ENCODE measurements around the gene SMG6. TPM values are rescaled to one million over a fixed set of nuclear protein-coding genes. Genes with fewer than 3 reads are reported as not detected.

The SMG6 gene
- total and polyA plus RNA-seq, 2 donors (not counting 3 experiments of a cell fraction or from before 2014, with no cell fraction given), result 40.1 to 42.2 TPM

GRCh38 chr17:2338315-2338657, 34.7 kb upstream of the SMG6 start:
- Histone ChIP-seq H3K9me3 (replicated peaks; ENCODE audit: control insufficient read depth, insufficient read depth, low read length) (no peaks in the 10 kb centered on the region), H3K4me3 (replicated peaks in 1 of 3; ENCODE audit: insufficient read depth in 1 of 3, low read depth in 1 of 3, low read length in 3 of 3) (peak overlapping the region; percentile 36 to 72 (median 50)), H3K79me2 (ENCODE audit: control insufficient read depth, insufficient read depth, low read length) (peaks cover 30% of the 10 kb centered on the region), H3K9me1 (replicated peaks; ENCODE audit: control insufficient read depth, extremely low read depth, insufficient read depth, low read length) (no peaks in the 10 kb centered on the region), H3K9ac (replicated peaks; ENCODE audit: extremely low read depth, insufficient read depth, low read length) (peak overlapping the region; percentile 67), H3K4me2 (ENCODE audit: insufficient read depth, low read length) (peak overlapping the region; percentile 28), H3K27me3 (ENCODE audit: control insufficient read depth in 2 of 2, insufficient read depth in 2 of 2, low read length in 2 of 2) (no peaks in the 10 kb centered on the region), H3K4me1 (ENCODE audit: control insufficient read depth, extremely low read depth, insufficient read depth, low read length) (peaks cover 16% of the 10 kb centered on the region), H4K20me1 (replicated peaks; ENCODE audit: control insufficient read depth, extremely low read depth, insufficient read depth, low read length) (no peaks in the 10 kb centered on the region), H3K36me3 (ENCODE audit: control insufficient read depth in 2 of 2, extremely low read depth in 1 of 2, insufficient read depth in 2 of 2, low read length in 2 of 2) (peaks cover 8 to 9% of the 10 kb centered on the region in 2 experiments), H2AFZ (ENCODE audit: low read depth, low read length) (peak overlapping the region; percentile 55), H3K27ac (ENCODE audit: insufficient read depth, low read depth, low read length) (no peak overlapping the region)
- BruUV-seq (replicated peaks), result TSS peak; percentile 5
- dilution Hi-C loops (cut with MboI; ENCODE audit: extremely low pct_ligation_motif_present, low sequenced_read_pairs), result no loop called here
- DNase-seq (ENCODE audit: low read depth, low spot score) (peak; percentile 33), FAIRE-seq (no peak)
- CTCF ChIA-PET, result interaction anchor here (0.6 to 5.4 kb wide), 4 partner anchors 8 to 283 kb away, joined by 3 to 42 read pairs (median 3); no protein-coding TSS in a partner anchor
- intact Hi-C loops (cut with micrococcal nuclease), result loop anchor here (5.0 to 10.0 kb wide), 3 partner anchors 64 to 623 kb away; partner anchors contain the start of genes MNT and TLCD2
- TF ChIP-seq POLR2AphosphoS5 (IDR thresholded peaks at IDR 0.05; ENCODE audit: insufficient read depth, low read depth, low read length), result no peak
- TF ChIP-seq MYC (IDR thresholded peaks at IDR 0.05; ENCODE audit: low read depth, low read length), result no peak
- no peak for TF ChIP-seq JUN (IDR thresholded peaks at IDR 0.05; ENCODE audit: borderline replicate concordance, insufficient read depth, insufficient read length, low read depth)
- peak; percentile 24 for TF ChIP-seq FOS (IDR thresholded peaks at IDR 0.05; ENCODE audit: borderline replicate concordance, insufficient read depth, low read length)
- POLR2A ChIA-PET, result no interaction called here

GRCh38 chr17:2337544-2338314, 34.1 kb upstream of the SMG6 start:
- Histone ChIP-seq H3K36me3 (ENCODE audit: control insufficient read depth in 2 of 2, extremely low read depth in 1 of 2, insufficient read depth in 2 of 2, low read length in 2 of 2) (peaks cover 9 to 11% of the 10 kb centered on the region in 2 experiments), H3K9ac (replicated peaks; ENCODE audit: extremely low read depth, insufficient read depth, low read length) (peak overlapping the region; percentile 67), H3K4me3 (replicated peaks in 1 of 3; ENCODE audit: insufficient read depth in 1 of 3, low read depth in 1 of 3, low read length in 3 of 3) (peak overlapping the region; percentile 36 to 72 (median 50)), H3K4me1 (ENCODE audit: control insufficient read depth, extremely low read depth, insufficient read depth, low read length) (peaks cover 16% of the 10 kb centered on the region), H3K4me2 (ENCODE audit: insufficient read depth, low read length) (peak overlapping the region; percentile 28), H3K27me3 (ENCODE audit: control insufficient read depth in 2 of 2, insufficient read depth in 2 of 2, low read length in 2 of 2) (no peaks in the 10 kb centered on the region), H4K20me1 (replicated peaks; ENCODE audit: control insufficient read depth, extremely low read depth, insufficient read depth, low read length) (no peaks in the 10 kb centered on the region), H2AFZ (ENCODE audit: low read depth, low read length) (peak overlapping the region; percentile 83), H3K9me1 (replicated peaks; ENCODE audit: control insufficient read depth, extremely low read depth, insufficient read depth, low read length) (no peaks in the 10 kb centered on the region), H3K9me3 (replicated peaks; ENCODE audit: control insufficient read depth, insufficient read depth, low read length) (no peaks in the 10 kb centered on the region), H3K27ac (ENCODE audit: insufficient read depth, low read depth, low read length) (peak overlapping the region; percentile 29), H3K79me2 (ENCODE audit: control insufficient read depth, insufficient read depth, low read length) (peaks cover 31% of the 10 kb centered on the region)
- DNase-seq (ENCODE audit: low read depth, low spot score) (peak; percentile 73), FAIRE-seq (peak; percentile 62)
- ChIA-PET CTCF (interaction anchor here (0.6 to 5.4 kb wide), 4 partner anchors 15 to 367 kb away, joined by 3 to 42 read pairs (median 3); no protein-coding TSS in a partner anchor), POLR2A (no interaction called here)
- TF ChIP-seq POLR2A (IDR thresholded peaks at IDR 0.05; ENCODE audit: low read depth, low read length) (peak; percentile 28), POLR2AphosphoS5 (IDR thresholded peaks at IDR 0.05; ENCODE audit: insufficient read depth, low read depth, low read length) (peak; percentile 42), JUN (IDR thresholded peaks at IDR 0.05; ENCODE audit: borderline replicate concordance, insufficient read depth, insufficient read length, low read depth) (no peak), CTCF (IDR thresholded peaks at IDR 0.05; ENCODE audit: extremely low read depth in 1 of 2, insufficient read depth in 1 of 2, low read depth in 1 of 2, low read length in 2 of 2) (peak in 1 of 2 donors; percentile 4), GATA2 (IDR thresholded peaks at IDR 0.05; ENCODE audit: insufficient read depth, insufficient read length, low read depth, low read length) (no peak)
- dilution Hi-C loops (cut with MboI; ENCODE audit: extremely low pct_ligation_motif_present, low sequenced_read_pairs) (no loop called here), intact Hi-C loops (cut with micrococcal nuclease) (loop anchor here (5.0 to 10.0 kb wide), 3 partner anchors 65 to 623 kb away; partner anchors contain the start of genes MNT and TLCD2)
- BruUV-seq (replicated peaks), result no TSS peak
